GM12878 (cell line): ENCODE data around the gene G2E3. TPM values are rescaled to one million over a fixed set of nuclear protein-coding genes. Genes with fewer than 3 reads are reported as not detected.

Experiments
- ATAC-seq: fragments of 200-7000 bp; cut with Tn5 transposase; 3 replicates; pipeline ENCODE4 v1.9.1; 2020; ENCODE audit warnings: mild to moderate bottlenecking, moderate library complexity
- BruUV-seq: library from RNA; stranded (reverse); fragments of 400-500 nt; replicated peaks from 2 replicates; lab custom pipeline; 2021; lab: Mats Ljungman, UMichigan
- CTCF ChIA-PET: fragments of 300-600 bp; sonication (Branson Sonifier 250); formaldehyde crosslinking; extraction: SDS; loops from one replicate; lab custom pipeline; 2021; ENCODE audit warnings: inconsistent platforms; lab: Yijun Ruan, JAX
- POLR2A ChIA-PET: fragments of 350-600 bp; formaldehyde crosslinking; extraction: SDS; loops from one replicate; lab custom pipeline; 2021; ENCODE audit warnings: inconsistent platforms; lab: Charles Lee
- RAD21 ChIA-PET: fragments of 300-600 bp; sonication (Branson Sonifier 250); formaldehyde crosslinking; loops from one replicate; lab custom pipeline; 2023; ENCODE audit warnings: antibody characterized with exemption; ENCODE audit not compliant: unreplicated experiment; lab: Charles Lee
- SMC1A ChIA-PET: fragments of 300-600 bp; sonication (Branson Sonifier 250); formaldehyde crosslinking; loops from one replicate; lab custom pipeline; 2023; ENCODE audit not compliant: unreplicated experiment, uncharacterized antibody; lab: Charles Lee
- DNase-seq: peaks from one replicate; pipeline ENCODE4 v3.0.0-alpha.2; 2011; ENCODE audit warnings: low read depth, low spot score
- FAIRE-seq: peaks from 3 replicates; lab custom pipeline; 2011; peaks lifted over from hg19 to GRCh38; lab: Jason Lieb, UNC
- H2AFZ ChIP-seq: 2 replicates; pipeline ENCODE4 v1.6.0; 2011; ENCODE audit warnings: low read depth, low read length, control low read depth; ENCODE audit not compliant: control insufficient read depth
- H3K27ac ChIP-seq: 2 replicates; pipeline ENCODE4 v1.5.1; 2011; ENCODE audit warnings: control low read depth; ENCODE audit not compliant: control insufficient read depth, insufficient read depth
- H3K27me3 ChIP-seq, 2 experiments: replicated peaks in 1 of 2; 2 replicates each; pipeline versions ENCODE4 v1.6.0 to v1.6.1; 2011; ENCODE audit warnings: low read length in 1 of 2; ENCODE audit not compliant: control insufficient read depth in 2 of 2, insufficient read depth in 2 of 2
- H3K36me3 ChIP-seq, 2 experiments: 2 replicates each; pipeline ENCODE4 v1.5.1; 2011; ENCODE audit warnings: low read length in 1 of 2; ENCODE audit not compliant: control insufficient read depth in 2 of 2, insufficient read depth in 2 of 2
- H3K4me1 ChIP-seq: 2 replicates; pipeline ENCODE4 v1.6.1; 2011; ENCODE audit warnings: mild to moderate bottlenecking, low read length, moderate library complexity, mixed read lengths; ENCODE audit not compliant: control insufficient read depth, insufficient read depth
- H3K4me2 ChIP-seq: 2 replicates; pipeline ENCODE4 v1.6.0; 2011; ENCODE audit warnings: control low read depth; ENCODE audit not compliant: control insufficient read depth, insufficient read depth
- H3K4me3 ChIP-seq: fragments of 200-600 bp; sonication (generic); 2 replicates; pipeline ENCODE4 v1.5.1; 2016
- H3K79me2 ChIP-seq: 2 replicates; pipeline ENCODE4 v1.6.0; 2011; ENCODE audit warnings: low read length; ENCODE audit not compliant: control insufficient read depth, insufficient read depth
- H3K9ac ChIP-seq: 2 replicates; pipeline ENCODE4 v1.8.0; 2011; ENCODE audit warnings: low read length, control low read depth, mixed read lengths; ENCODE audit not compliant: control insufficient read depth, insufficient read depth
- H3K9me3 ChIP-seq: replicated peaks from 3 replicates; pipeline ENCODE4 v1.5.1; 2011; ENCODE audit warnings: mild to moderate bottlenecking, low read length; ENCODE audit not compliant: control insufficient read depth, insufficient read depth
- H4K20me1 ChIP-seq: 2 replicates; pipeline ENCODE4 v1.6.0; 2011; ENCODE audit not compliant: control insufficient read depth, insufficient read depth
- BMI1 ChIP-seq: fragments of 450-650 bp; IDR thresholded peaks from 2 replicates; pipeline ENCODE4 v1.6.1; 2016; ENCODE audit warnings: mild to moderate bottlenecking, moderate library complexity, borderline replicate concordance
- ESRRA ChIP-seq: IDR thresholded peaks from 2 replicates; pipeline ENCODE4 v1.6.1; 2012; ENCODE audit warnings: mild to moderate bottlenecking, low read length, improper control_type of control experiment
- HDAC2 ChIP-seq: fragments of 200-600 bp; sonication (generic); IDR thresholded peaks from 2 replicates; pipeline ENCODE4 v1.6.1; 2017
- IKZF2 ChIP-seq, 2 experiments: fragments of 450-650 bp; IDR thresholded peaks; 2 replicates each; pipeline ENCODE4 v1.6.1; 2017; ENCODE audit warnings: mild to moderate bottlenecking in 2 of 2, moderate library complexity in 2 of 2
- NR2C1 ChIP-seq: fragments of 450-650 bp; IDR thresholded peaks from 2 replicates; pipeline ENCODE4 v1.6.1; 2017; ENCODE audit warnings: antibody characterized with exemption, mild to moderate bottlenecking, moderate library complexity
- NRF1 ChIP-seq: conservative IDR thresholded peaks from 2 replicates; pipeline ENCODE4 v1.6.1; 2011; ENCODE audit warnings: mild to moderate bottlenecking, low read depth, low read length, improper control_type of control experiment
- PAX5 ChIP-seq: IDR thresholded peaks from 2 replicates; pipeline ENCODE4 v1.6.1; 2011; ENCODE audit warnings: low read depth, low read length, borderline replicate concordance
- RB1 ChIP-seq: fragments of 450-650 bp; formaldehyde crosslinking; IDR thresholded peaks from 2 replicates; pipeline ENCODE4 v1.6.1; 2017; ENCODE audit warnings: mild to moderate bottlenecking, borderline replicate concordance
- TBL1XR1 ChIP-seq: IDR thresholded peaks from 2 replicates; pipeline ENCODE4 v1.6.1; 2012; ENCODE audit warnings: low read depth, low read length, improper control_type of control experiment
- ZBTB40 ChIP-seq: fragments of 450-650 bp; IDR thresholded peaks from 2 replicates; pipeline ENCODE4 v1.6.1; 2016; ENCODE audit warnings: mild to moderate bottlenecking, moderate library complexity, borderline replicate concordance
- WGBS: methylation state at CpG from one replicate; pipeline ENCODE4 v1.1.6; 2016; ENCODE audit warnings: low lambda C conversion rate; ENCODE audit not compliant: insufficient replicate concordance, insufficient coverage; ENCODE audit errors: missing lambda C conversion rate; 5-methylcytosine and 5-hydroxymethylcytosine counted together
- in situ Hi-C: fragments of 300-500 bp; cut with MboI; formaldehyde crosslinking; loops from 9 replicates; pipeline ENCODE4 v1.14.3; 2018; ENCODE audit warnings: mixed read lengths
- intact Hi-C: fragments of 100-400 bp; cut with micrococcal nuclease; formaldehyde crosslinking; loops from one replicate; pipeline ENCODE4 v1.14.2; 2022; ENCODE audit not compliant: unreplicated experiment
- polyA plus RNA-seq, 11 experiments: library from polyadenylated mRNA; depleted of rRNA in 4 of 11; unstranded in 6 of 11; stranded (reverse) in 5 of 11; fragments of >200 nt; fragmentation: Nextera tagmentation in 4 of 11; fragmentation: Illumina TruSeq in 1 of 11; extraction: Ambion mirVana in 4 of 11; extraction: Trizol in 1 of 11; gene quantifications; 1 replicate in 1 of 11; 2 replicates in 10 of 11; pipeline versions ENCODE4 v1.2.1 to v1.2.3, GENCODE V29; 2011 to 2016; ENCODE audit warnings: inconsistent platforms in 2 of 11, missing spikeins in 2 of 11, low read depth in 1 of 11
- total RNA-seq, 4 experiments: library from RNA; depleted of rRNA in 3 of 4; stranded (reverse); fragments of >200 nt in 3 of 4; fragmentation: Illumina TruSeq in 1 of 4; extraction: Trizol in 1 of 4; gene quantifications; 2 replicates each; pipeline versions ENCODE4 v1.2.1 to v1.2.3, GENCODE V29; 2013 to 2021

Gene G2E3
- total and polyA plus RNA-seq, 10 of the 15 experiments (the other 5 are each of a cell fraction or from before 2014, with no cell fraction given), result 10.0 to 38.0 (median 21.1) TPM

GRCh38 chr14:30624132-30624423, 65.1 kb downstream of the G2E3 start:
- in situ Hi-C loops (no loop called here), intact Hi-C loops (no loop called here)
- Histone ChIP-seq H3K79me2 (peaks cover 57% of the 10 kb centered on the region), H3K27ac (no peak overlapping the region), H3K9me3 (no peaks in the 10 kb centered on the region; the same call in 1 of the 3 replicates), H4K20me1 (no peaks in the 10 kb centered on the region), H3K36me3 (no peaks in the 10 kb centered on the region)
- ChIA-PET CTCF (interaction anchor here (0.9 kb wide), 1 partner anchor 31 kb away, joined by 3 read pairs; no protein-coding TSS in a partner anchor), POLR2A (interaction anchor here (1.7 kb wide), 1 partner anchor 23 kb away, joined by 3 read pairs; no protein-coding TSS in a partner anchor), RAD21 (no interaction called here)
- FAIRE-seq (no peak), ATAC-seq (no peak), DNase-seq (no peak)
- no TSS peak for BruUV-seq
- 98% methylated on average over 5 of the region's 5 CpGs for WGBS
- TF ChIP-seq HDAC2, result no peak
- TF ChIP-seq IKZF2 (IDR thresholded peaks at IDR 0.05), result no peak
- TF ChIP-seq BMI1, result no peak
- TF ChIP-seq PAX5, result no peak
- no peak for TF ChIP-seq RB1
- TF ChIP-seq NR2C1, result no peak
- no peak for TF ChIP-seq ZBTB40
- no peak for TF ChIP-seq TBL1XR1
- no peak for TF ChIP-seq NRF1
- no peak for TF ChIP-seq ESRRA
- TF ChIP-seq, all 136 proteins: peak for 0
- Histone ChIP-seq H3K4me2 (peak overlapping the region; percentile 19), H2AFZ (no peak overlapping the region), H3K4me1 (peaks cover 19% of the 10 kb centered on the region), H3K9ac (no peak overlapping the region), H3K4me3 (peak overlapping the region; percentile 97), H3K27me3 (no peaks in the 10 kb centered on the region)
- SMC1A ChIA-PET, result interaction anchor here (1.1 to 2.1 kb wide), 2 partner anchors 25 to 249 kb away, joined by 3 to 8 read pairs; no protein-coding TSS in a partner anchor
